Measurements from ENCODE around the gene SEMA5A.

The SEMA5A gene

DNA sequence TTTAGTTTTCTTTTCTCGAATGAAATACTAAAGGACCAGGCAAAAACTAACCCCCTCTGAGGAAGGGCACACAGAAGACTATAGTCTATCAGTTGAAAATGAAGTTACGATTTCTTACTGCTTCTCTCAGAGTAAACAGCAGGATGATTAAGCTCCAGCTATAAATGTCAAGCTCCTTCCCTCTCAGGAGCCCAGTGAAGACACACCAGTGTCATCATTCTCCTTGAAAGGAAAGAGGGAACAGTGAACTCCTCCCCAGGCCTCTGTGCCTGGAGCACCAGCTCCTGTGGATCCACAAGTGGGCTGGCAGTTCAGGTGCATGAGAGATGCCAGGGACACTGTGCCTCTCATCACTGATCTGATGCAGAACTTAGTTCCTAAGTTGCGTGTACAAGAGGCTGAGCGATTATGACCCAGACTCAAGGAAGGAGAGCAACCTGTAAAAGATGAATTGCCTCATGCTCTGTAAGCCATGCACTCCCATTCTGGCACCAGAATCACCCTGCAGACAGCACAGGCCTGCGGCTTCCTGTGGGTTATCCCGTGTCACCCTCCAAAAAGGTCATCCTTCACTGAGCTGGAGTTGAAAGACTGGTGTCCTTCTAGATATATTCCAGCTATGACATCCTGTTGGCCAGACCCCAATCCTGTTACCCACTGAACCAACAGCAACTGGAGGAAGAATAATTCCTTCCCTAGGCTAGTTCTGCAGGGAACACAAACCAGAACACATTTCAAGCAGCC, 394.0 kb downstream of the SEMA5A start:
- DNase-seq: no peak

DNA sequence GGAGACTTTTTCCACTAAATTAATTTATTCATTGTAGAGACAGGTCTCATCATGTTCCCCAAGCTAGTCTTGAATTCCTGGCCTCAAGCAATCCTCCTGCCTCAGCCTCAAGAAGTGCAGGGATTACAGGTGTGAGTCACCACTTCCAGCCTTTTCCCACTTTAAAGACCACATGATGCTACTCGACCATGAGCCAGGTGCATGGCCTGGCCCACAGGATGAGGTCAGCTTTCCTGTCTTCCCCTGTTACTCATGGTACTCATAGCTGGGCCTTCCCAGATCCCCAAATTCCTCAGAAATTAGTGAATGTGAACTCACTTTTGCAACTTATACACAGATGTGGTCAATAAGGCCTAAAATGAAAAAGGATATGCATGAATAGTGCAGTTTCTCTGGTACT, 395.9 kb downstream of the SEMA5A start:
- no peak for DNase-seq

GRCh38 chr5:9148242-9148641, 397.6 kb downstream of the SEMA5A start:
- no peak for DNase-seq

DNA sequence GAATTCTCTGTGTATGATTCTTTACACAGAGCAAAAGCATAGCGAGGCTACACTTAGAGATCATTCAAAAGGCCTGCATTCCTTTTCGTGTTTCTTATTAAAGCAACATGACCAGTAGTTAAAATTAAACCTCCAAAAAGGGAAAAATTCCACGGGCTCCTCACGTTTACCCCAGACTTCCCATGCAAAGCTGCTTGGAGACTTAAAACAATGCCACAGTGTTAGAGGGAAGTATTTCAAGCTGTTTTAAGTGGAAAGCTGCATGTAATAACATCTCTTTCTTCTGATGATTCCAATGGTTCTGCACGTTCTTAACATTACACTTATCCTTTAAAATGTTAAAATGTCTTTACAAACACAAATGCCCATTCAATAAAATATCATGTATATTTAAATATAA, 405.2 kb downstream of the SEMA5A start:
- no peak for DNase-seq

DNA sequence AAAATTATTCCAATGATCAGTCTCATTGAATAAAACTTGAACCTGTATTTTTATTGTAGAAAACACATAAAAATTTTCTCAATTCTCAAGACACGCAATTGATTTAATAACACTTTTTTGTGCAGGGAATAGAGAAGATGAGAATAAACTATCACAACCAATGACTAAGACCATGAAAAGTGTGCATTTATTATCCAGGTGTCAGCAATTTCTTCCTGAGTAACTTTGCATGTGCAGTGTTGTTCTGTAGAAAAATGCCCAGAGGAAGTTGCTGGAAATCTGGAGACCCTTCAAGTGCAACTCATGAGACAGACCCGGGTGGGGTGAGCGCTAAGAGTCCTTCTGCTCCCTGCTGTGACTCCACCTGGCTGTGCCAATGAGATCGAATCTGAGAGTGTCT, 405.7 kb downstream of the SEMA5A start:
- DNase-seq: no peak

DNA sequence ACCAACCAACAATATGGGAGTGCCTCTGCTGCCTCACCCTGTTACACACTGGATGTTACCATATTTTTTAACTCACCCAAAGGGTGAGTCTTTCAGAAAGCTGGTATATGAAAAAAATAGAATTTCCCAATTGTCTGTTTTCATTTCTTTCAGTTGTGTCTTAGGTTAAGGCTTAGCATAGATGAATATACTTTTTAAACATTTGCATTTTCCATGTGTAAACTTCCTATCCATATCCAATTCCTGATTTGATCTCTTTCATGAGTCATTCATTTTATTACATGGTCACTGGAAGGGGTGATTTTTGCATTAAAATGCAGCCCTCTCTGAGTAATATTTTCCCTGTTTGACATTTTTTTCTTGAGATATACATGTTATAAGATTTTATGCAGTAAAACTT, 406.5 kb downstream of the SEMA5A start:
- DNase-seq: no peak

GRCh38 chr5:9128136-9128535, 417.7 kb downstream of the SEMA5A start:
- no peak for DNase-seq

DNA sequence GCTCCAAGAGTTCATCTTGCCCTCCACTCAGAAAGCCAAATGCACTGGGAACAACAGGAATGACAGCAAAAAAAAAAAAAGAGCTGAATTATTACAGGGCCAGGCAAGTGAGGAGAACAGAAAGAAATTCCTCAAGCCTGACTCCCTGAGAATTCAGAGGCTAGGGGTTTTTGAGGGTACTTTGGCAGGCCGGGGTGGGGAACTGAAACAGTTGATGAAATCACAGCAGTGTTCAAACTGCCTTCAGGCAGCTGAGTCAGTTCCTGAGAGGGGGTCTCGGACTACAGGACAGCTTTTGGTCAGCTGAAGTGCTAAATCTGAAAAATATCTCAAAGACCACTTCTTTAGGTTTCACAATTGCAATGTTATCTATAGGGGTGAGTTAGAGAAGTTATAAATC, 419.4 kb downstream of the SEMA5A start:
- no peak for DNase-seq

GRCh38 chr5:9125852-9126251, 420.0 kb downstream of the SEMA5A start:
- no peak for DNase-seq

DNA sequence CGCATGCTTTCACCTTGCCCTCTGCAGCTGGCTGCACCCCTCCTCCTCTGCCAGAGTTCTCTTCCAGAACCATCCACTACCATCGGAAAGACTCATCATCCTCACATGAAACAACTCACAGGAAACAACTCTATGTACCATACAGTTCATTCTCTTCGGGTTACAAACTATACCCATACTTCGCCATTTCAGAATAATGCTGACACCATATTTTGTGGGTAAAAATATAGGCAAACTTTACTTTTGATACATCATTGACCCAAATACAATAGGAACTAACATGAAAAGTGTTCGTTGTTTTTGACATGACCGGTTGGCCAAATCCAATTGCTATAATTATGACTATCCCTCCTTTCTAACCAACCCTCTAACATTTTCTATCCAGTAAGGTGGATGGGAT, 421.0 kb downstream of the SEMA5A start:
- DNase-seq: no peak

GRCh38 chr5:9124071-9124470, 421.8 kb downstream of the SEMA5A start:
- no peak for DNase-seq

DNA sequence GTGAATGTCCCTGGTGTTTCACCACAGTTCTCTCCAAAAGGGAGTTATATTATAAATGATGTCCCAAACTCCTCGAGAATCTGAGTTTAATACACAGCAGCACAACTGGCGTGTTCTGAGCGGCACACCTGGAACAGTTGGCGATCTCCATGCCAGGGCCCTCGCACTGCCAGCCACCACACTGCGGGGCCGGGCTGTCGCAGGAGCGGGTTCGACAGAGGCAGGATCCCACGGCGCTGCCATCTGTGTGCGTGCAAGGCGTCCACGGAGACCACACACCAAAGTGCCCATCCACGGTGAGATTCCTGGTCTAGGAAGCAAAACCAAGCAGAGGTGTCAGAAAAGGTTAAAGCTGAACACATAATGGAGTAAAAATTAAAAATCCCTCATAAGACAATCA, 423.3 kb downstream of the SEMA5A start:
- DNase-seq: no peak

GRCh38 chr5:9121597-9121996, 424.3 kb downstream of the SEMA5A start:
- DNase-seq: no peak

- DNase-seq: no peak
These were observed 427.0 kb downstream of the SEMA5A start for GRCh38 chr5:9118852-9119251.

- DNase-seq: no peak
These were observed 430.8 kb downstream of the SEMA5A start for GRCh38 chr5:9115093-9115492.

DNA sequence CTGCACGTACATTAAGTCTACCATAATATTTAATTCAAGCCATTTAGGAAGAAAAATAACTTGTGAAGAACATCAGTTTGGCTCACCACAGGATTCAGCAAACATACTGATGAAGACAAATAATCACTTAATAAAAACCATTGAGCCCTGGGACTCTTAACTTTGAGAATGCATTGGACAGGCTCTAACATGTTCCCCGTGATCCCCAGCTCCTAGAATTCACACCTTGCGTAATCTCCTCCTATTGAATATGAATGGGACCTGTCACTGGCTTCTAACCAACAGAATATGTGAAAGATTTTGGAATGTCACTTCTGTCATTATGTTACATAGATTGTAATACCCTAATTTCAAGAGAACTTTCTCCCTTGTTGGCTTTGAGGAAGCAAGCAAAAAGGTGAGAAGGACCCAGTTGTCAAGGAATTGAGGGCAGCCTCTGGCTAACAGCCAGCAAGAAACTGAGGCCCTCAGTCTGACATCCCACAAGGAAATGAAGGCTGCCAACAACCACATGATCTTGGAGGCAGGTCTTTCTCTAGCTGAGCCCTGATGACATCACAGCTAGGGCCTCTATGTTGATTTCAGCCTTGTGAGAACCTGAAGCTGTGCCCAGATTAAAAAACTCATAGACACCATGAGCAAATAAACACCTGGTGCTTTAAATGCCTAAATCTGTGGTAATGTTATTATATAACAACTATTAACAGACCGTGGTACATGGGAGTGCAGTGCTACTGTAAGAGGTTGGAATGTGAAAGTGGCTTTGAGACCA, 433.2 kb downstream of the SEMA5A start:
- DNase-seq: no peak

DNA sequence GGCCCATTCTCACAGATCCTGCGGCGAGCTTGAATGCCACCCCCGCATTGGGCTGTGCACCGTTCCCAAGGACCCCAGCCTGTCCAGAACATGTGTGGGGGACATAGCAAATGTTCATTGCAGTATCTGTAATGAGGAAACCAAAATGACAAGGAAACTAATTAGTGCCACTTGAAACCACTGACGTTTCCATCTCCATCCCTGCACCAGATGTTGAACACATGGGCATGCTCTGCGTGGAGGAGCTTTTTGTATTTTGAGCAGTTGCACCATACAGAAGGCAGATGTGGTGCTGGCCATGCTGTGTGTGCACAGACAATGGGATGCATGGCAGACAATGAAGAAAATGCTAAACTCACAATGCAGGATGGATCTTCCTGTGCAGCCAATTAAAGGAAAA, 437.7 kb downstream of the SEMA5A start:
- DNase-seq: no peak

DNA sequence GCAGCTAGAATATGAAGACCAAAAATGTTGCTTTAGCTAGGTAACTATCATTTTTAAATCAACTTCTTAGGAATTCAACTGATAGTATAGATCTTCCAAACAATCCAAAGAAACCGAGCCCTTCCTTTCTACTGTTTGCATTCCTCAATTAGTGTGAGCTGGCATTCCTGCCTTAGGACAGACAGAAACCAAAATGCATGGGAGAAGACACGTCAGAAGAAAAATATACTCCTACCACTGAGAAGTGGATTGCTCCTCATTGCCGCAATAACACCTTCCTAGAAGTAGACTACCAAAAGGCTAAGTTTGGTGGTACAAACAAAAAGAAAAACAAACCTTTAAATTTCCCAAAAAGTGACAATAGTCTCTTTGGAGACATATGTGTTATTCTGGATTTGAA, 440.0 kb downstream of the SEMA5A start:
- DNase-seq: no peak

- no peak for DNase-seq
These were observed 441.1 kb downstream of the SEMA5A start for GRCh38 chr5:9104571-9105339.

- DNase-seq: no peak
These were observed 442.6 kb downstream of the SEMA5A start for GRCh38 chr5:9103290-9103689.

- DNase-seq: no peak
These were observed 446.2 kb downstream of the SEMA5A start for GRCh38 chr5:9099689-9100088.

- DNase-seq: no peak
These were observed 446.9 kb downstream of the SEMA5A start for GRCh38 chr5:9098990-9099389.

GRCh38 chr5:9094582-9094981, 451.3 kb downstream of the SEMA5A start:
- no peak for DNase-seq
